Breast epithelium (tissue), 3 donors: ENCODE data around the gene SCN3A.

Experiments
- CTCF ChIP-seq, 3 donors: fragments of 450-650 bp; IDR thresholded peaks; one replicate each; pipeline ENCODE4 v1.5.1; 2016 to 2017; ENCODE audit warnings: antibody characterized with exemption in 3 of 3, mild to moderate bottlenecking in 3 of 3, moderate library complexity in 3 of 3
- POLR2A ChIP-seq: fragments of 450-650 bp; IDR thresholded peaks from one replicate; pipeline ENCODE4 v1.6.1; 2016; ENCODE audit warnings: antibody characterized with exemption, mild to moderate bottlenecking, moderate library complexity
- POLR2AphosphoS5 ChIP-seq, 3 donors: sonication (generic); formaldehyde crosslinking; IDR thresholded peaks; one replicate each; pipeline ENCODE4 v1.6.1; 2017; ENCODE audit warnings: antibody characterized with exemption in 3 of 3

- TF ChIP-seq CTCF (IDR thresholded peaks at IDR 0.05) (no peak), POLR2A (no peak), POLR2AphosphoS5 (IDR thresholded peaks at IDR 0.05) (no peak)
Measured at GRCh38 chr2:165109915-165110314, 93.9 kb downstream of the SCN3A start.
